CD4-positive, alpha-beta T cell (primary cell): ENCODE data around the gene HSPG2. TPM values are rescaled to one million over a fixed set of nuclear protein-coding genes. Genes with fewer than 3 reads are reported as not detected.

Experiments used
- ATAC-seq: fragments of 200-7000 bp; cut with Tn5 transposase; one replicate; pipeline ENCODE4 v1.10.0; 2022; ENCODE audit warnings: mild to moderate bottlenecking; ENCODE audit not compliant: poor library complexity
- CTCF ChIA-PET: fragments of 350-600 bp; sonication (Branson Sonifier 250); formaldehyde crosslinking; loops from one replicate; lab custom pipeline; 2021; ENCODE audit warnings: antibody characterized with exemption, inconsistent platforms; lab: Charles Lee
- POLR2A ChIA-PET: fragments of 350-600 bp; sonication (Branson Sonifier 250); formaldehyde crosslinking; loops from one replicate; lab custom pipeline; 2021; ENCODE audit warnings: antibody characterized with exemption, inconsistent platforms; lab: Charles Lee
- DNase-seq, 14 experiments: peaks; one replicate each; pipeline ENCODE4 v3.0.0-alpha.2; 2013 to 2020; ENCODE audit warnings: mixed read lengths in 2 of 14
- H3K27ac ChIP-seq, 2 donors: one replicate each; pipeline versions ENCODE4 v1.5.1 to v1.7.0; 2013; ENCODE audit warnings: low read length in 2 of 2, low read depth in 1 of 2, mild to moderate bottlenecking in 1 of 2
- H3K27me3 ChIP-seq, 2 experiments: 1 replicate in 1 of 2; 2 replicates in 1 of 2; pipeline versions ENCODE4 v1.6.1 to v1.7.0; 2013; ENCODE audit warnings: low read length in 2 of 2, control low read depth in 1 of 2, mild to moderate bottlenecking in 1 of 2, moderate library complexity in 1 of 2; ENCODE audit not compliant: insufficient read depth in 2 of 2, control insufficient read depth in 1 of 2
- H3K36me3 ChIP-seq: one replicate; pipeline ENCODE4 v1.6.1; 2013; ENCODE audit warnings: low read length, control low read depth; ENCODE audit not compliant: insufficient read depth
- H3K4me1 ChIP-seq: one replicate; pipeline ENCODE4 v1.6.1; 2013; ENCODE audit warnings: low read length, control low read depth; ENCODE audit not compliant: insufficient read depth
- H3K4me3 ChIP-seq: one replicate; pipeline ENCODE4 v1.5.1; 2013; ENCODE audit warnings: mild to moderate bottlenecking, low read length, moderate library complexity
- H3K9me3 ChIP-seq, 2 experiments: 1 replicate in 1 of 2; 2 replicates in 1 of 2; pipeline versions ENCODE4 v1.6.1 to v1.7.0; 2013; ENCODE audit warnings: low read length in 2 of 2, mild to moderate bottlenecking in 2 of 2, control low read depth in 1 of 2, moderate library complexity in 1 of 2; ENCODE audit not compliant: control insufficient read depth in 1 of 2, insufficient read depth in 1 of 2
- H3K27ac Mint-ChIP-seq: one replicate; pipeline ENCODE4 v1.8.0; 2020; ENCODE audit warnings: mixed read lengths
- H3K27me3 Mint-ChIP-seq: one replicate; pipeline ENCODE4 v1.8.0; 2021; ENCODE audit warnings: mixed read lengths
- H3K36me3 Mint-ChIP-seq: one replicate; pipeline ENCODE4 v1.8.0; 2021; ENCODE audit warnings: low read depth, mixed read lengths
- H3K4me1 Mint-ChIP-seq: one replicate; pipeline ENCODE4 v1.8.0; 2021; ENCODE audit warnings: low read depth, mixed read lengths
- H3K4me3 Mint-ChIP-seq: one replicate; pipeline ENCODE4 v1.8.0; 2020; ENCODE audit warnings: mild to moderate bottlenecking, mixed read lengths
- H3K9me3 Mint-ChIP-seq: one replicate; pipeline ENCODE4 v1.8.0; 2020; ENCODE audit warnings: mixed read lengths
- intact Hi-C, 2 experiments: fragments of 100-400 bp; cut with DNase I in 1 of 2; cut with micrococcal nuclease in 1 of 2; formaldehyde crosslinking; loops; one replicate each; pipeline versions ENCODE4 v1.15.1 to v1.9.0; 2023 to 2025; cut with DNase I, micrococcal nuclease
- total RNA-seq, 174 experiments: library from RNA in 2 of 174; stranded (reverse) in 2 of 174; gene quantifications; one replicate each; pipeline ENCODE4 v1.2.3 and lab custom pipeline; 2021 to 2026
- TF ChIP-seq, protein P1 (sequence below): fragments of 200-600 bp; IDR thresholded peaks from one replicate; pipeline ENCODE4 v1.8.0; 2022; ENCODE audit warnings: antibody characterized with exemption, mild to moderate bottlenecking

HSPG2 gene
- total RNA-seq, 2 experiments from 2014 or later, result 10.8 to 11.0 TPM

- intact Hi-C loops, result no loop called here
- H3K4me1 ChIP-seq, result peaks cover 6% of the 10 kb centered on the region
- H3K9me3 ChIP-seq, result no peaks in the 10 kb centered on the region
- no peak overlapping the region for H3K4me3 Mint-ChIP-seq
- TF ChIP-seq, protein P1, sequence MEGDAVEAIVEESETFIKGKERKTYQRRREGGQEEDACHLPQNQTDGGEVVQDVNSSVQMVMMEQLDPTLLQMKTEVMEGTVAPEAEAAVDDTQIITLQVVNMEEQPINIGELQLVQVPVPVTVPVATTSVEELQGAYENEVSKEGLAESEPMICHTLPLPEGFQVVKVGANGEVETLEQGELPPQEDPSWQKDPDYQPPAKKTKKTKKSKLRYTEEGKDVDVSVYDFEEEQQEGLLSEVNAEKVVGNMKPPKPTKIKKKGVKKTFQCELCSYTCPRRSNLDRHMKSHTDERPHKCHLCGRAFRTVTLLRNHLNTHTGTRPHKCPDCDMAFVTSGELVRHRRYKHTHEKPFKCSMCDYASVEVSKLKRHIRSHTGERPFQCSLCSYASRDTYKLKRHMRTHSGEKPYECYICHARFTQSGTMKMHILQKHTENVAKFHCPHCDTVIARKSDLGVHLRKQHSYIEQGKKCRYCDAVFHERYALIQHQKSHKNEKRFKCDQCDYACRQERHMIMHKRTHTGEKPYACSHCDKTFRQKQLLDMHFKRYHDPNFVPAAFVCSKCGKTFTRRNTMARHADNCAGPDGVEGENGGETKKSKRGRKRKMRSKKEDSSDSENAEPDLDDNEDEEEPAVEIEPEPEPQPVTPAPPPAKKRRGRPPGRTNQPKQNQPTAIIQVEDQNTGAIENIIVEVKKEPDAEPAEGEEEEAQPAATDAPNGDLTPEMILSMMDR, result no peak
- no peaks in the 10 kb centered on the region for H3K27me3 ChIP-seq
- no peaks in the 10 kb centered on the region for H3K27me3 Mint-ChIP-seq
- no peak for DNase-seq
- H3K9me3 Mint-ChIP-seq, result no peaks in the 10 kb centered on the region
- no peak overlapping the region for H3K27ac Mint-ChIP-seq
- no peak for ATAC-seq
- no peak overlapping the region for H3K4me3 ChIP-seq
- no peaks in the 10 kb centered on the region for H3K36me3 Mint-ChIP-seq
- H3K36me3 ChIP-seq, result no peaks in the 10 kb centered on the region
- ChIA-PET CTCF (no interaction called here), POLR2A (no interaction called here)
- H3K27ac ChIP-seq, result no peak overlapping the region
- no peaks in the 10 kb centered on the region for H3K4me1 Mint-ChIP-seq
Measured at GRCh38 chr1:21899267-21899810, 37.8 kb downstream of the HSPG2 start.

- H3K4me3 Mint-ChIP-seq, result no peak overlapping the region
- H3K36me3 Mint-ChIP-seq, result no peaks in the 10 kb centered on the region
- H3K4me1 Mint-ChIP-seq, result no peaks in the 10 kb centered on the region
- no peak for DNase-seq
- POLR2A ChIA-PET, result no interaction called here
- intact Hi-C loops, result no loop called here
- TF ChIP-seq, protein P1, result no peak
- Histone ChIP-seq H3K9me3 (no peaks in the 10 kb centered on the region), H3K4me3 (no peak overlapping the region), H3K27ac (no peak overlapping the region), H3K27me3 (no peaks in the 10 kb centered on the region), H3K4me1 (peaks cover 6% of the 10 kb centered on the region), H3K36me3 (no peaks in the 10 kb centered on the region)
- CTCF ChIA-PET, result no interaction called here
- no peaks in the 10 kb centered on the region for H3K9me3 Mint-ChIP-seq
- no peak for ATAC-seq
- H3K27me3 Mint-ChIP-seq, result no peaks in the 10 kb centered on the region
- no peak overlapping the region for H3K27ac Mint-ChIP-seq
Measured at GRCh38 chr1:21898326-21899200, 38.5 kb downstream of the HSPG2 start.

GRCh38 chr1:21897844-21898243, 39.3 kb downstream of the HSPG2 start:
- CTCF ChIA-PET, result no interaction called here
- POLR2A ChIA-PET, result no interaction called here
- H3K9me3 Mint-ChIP-seq, result no peaks in the 10 kb centered on the region
- H3K4me1 Mint-ChIP-seq, result no peaks in the 10 kb centered on the region
- H3K27ac Mint-ChIP-seq, result no peak overlapping the region
- H3K27me3 Mint-ChIP-seq, result no peaks in the 10 kb centered on the region
- TF ChIP-seq, protein P1, result no peak
- Histone ChIP-seq H3K4me3 (no peak overlapping the region), H3K36me3 (no peaks in the 10 kb centered on the region), H3K27ac (no peak overlapping the region), H3K27me3 (no peaks in the 10 kb centered on the region), H3K4me1 (peaks cover 6% of the 10 kb centered on the region), H3K9me3 (no peaks in the 10 kb centered on the region)
- no peak for DNase-seq
- H3K4me3 Mint-ChIP-seq, result no peak overlapping the region
- H3K36me3 Mint-ChIP-seq, result no peaks in the 10 kb centered on the region
- no peak for ATAC-seq
- intact Hi-C loops, result no loop called here
